ENCODE measurements around the gene DNAJB6. TPM values are rescaled to one million over a fixed set of nuclear protein-coding genes. Genes with fewer than 3 reads are reported as not detected.

The DNAJB6 gene
- total RNA-seq, 2 experiments from 2014 or later = 56.4 to 65.9 TPM

DNA sequence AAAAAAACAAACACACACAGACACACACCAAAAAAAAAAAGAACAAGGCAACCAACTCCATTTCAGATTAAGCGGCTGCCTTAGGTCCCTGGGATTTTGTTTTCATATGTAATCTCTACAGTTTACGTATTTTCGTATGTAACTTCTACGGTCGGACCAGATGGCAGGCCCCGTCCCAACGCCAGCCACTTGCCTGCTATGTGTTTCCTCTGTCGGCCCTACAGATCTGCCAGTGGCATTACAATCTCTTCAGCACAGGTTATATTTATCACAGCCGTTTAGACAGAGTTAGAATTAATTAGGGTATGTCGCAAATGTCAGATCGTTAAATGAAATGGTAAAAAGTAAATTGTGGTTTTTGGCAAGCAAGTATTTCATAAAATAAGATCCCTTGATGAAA, 99.3 kb downstream of the DNAJB6 start:
- intact Hi-C loops (cut with micrococcal nuclease; ENCODE audit: unreplicated experiment) = loop anchor here (10.0 kb wide), 1 partner anchor 249 kb away; no protein-coding TSS in a partner anchor
- H4K20me1 ChIP-seq (ENCODE audit: insufficient read depth, low read length) = no peaks in the 10 kb centered on the region
- H3K9me2 ChIP-seq (ENCODE audit: insufficient read depth, low read length) = no peaks in the 10 kb centered on the region
- no TSS peak for BruUV-seq (replicated peaks)
- peaks cover 4% of the 10 kb centered on the region for H3K4me1 ChIP-seq (ENCODE audit: insufficient read depth, low read length, poor library complexity, severe bottlenecking)
- no peak overlapping the region for H3K4me2 ChIP-seq (ENCODE audit: low read length)
- POLR2A ChIA-PET = no interaction called here
- no peak for DNase-seq (ENCODE audit: low spot score)
- H3K4me3 ChIP-seq (ENCODE audit: low read depth, low read length, poor library complexity, severe bottlenecking) = no peak overlapping the region
- no peak for TF ChIP-seq EZH2phosphoT487 (IDR thresholded peaks at IDR 0.05; ENCODE audit: borderline replicate concordance, low read depth, low read length)
- TF ChIP-seq, protein P1, sequence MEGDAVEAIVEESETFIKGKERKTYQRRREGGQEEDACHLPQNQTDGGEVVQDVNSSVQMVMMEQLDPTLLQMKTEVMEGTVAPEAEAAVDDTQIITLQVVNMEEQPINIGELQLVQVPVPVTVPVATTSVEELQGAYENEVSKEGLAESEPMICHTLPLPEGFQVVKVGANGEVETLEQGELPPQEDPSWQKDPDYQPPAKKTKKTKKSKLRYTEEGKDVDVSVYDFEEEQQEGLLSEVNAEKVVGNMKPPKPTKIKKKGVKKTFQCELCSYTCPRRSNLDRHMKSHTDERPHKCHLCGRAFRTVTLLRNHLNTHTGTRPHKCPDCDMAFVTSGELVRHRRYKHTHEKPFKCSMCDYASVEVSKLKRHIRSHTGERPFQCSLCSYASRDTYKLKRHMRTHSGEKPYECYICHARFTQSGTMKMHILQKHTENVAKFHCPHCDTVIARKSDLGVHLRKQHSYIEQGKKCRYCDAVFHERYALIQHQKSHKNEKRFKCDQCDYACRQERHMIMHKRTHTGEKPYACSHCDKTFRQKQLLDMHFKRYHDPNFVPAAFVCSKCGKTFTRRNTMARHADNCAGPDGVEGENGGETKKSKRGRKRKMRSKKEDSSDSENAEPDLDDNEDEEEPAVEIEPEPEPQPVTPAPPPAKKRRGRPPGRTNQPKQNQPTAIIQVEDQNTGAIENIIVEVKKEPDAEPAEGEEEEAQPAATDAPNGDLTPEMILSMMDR (conservative IDR thresholded peaks at IDR 0.05; ENCODE audit: low read length) = no peak
- H2AFZ ChIP-seq (ENCODE audit: low read length) = no peak overlapping the region
- no peaks in the 10 kb centered on the region for H3K79me2 ChIP-seq (ENCODE audit: insufficient read depth, low read depth, low read length)
- no peak overlapping the region for H3K27ac ChIP-seq (ENCODE audit: low read depth, low read length, poor library complexity, severe bottlenecking)
- CTCF ChIA-PET (ENCODE audit: unreplicated experiment) = no interaction called here
- no peaks in the 10 kb centered on the region for H3K36me3 ChIP-seq (ENCODE audit: insufficient read depth, low read length)
- no peaks in the 10 kb centered on the region for H3K9me3 ChIP-seq (ENCODE audit: low read length)

DNA sequence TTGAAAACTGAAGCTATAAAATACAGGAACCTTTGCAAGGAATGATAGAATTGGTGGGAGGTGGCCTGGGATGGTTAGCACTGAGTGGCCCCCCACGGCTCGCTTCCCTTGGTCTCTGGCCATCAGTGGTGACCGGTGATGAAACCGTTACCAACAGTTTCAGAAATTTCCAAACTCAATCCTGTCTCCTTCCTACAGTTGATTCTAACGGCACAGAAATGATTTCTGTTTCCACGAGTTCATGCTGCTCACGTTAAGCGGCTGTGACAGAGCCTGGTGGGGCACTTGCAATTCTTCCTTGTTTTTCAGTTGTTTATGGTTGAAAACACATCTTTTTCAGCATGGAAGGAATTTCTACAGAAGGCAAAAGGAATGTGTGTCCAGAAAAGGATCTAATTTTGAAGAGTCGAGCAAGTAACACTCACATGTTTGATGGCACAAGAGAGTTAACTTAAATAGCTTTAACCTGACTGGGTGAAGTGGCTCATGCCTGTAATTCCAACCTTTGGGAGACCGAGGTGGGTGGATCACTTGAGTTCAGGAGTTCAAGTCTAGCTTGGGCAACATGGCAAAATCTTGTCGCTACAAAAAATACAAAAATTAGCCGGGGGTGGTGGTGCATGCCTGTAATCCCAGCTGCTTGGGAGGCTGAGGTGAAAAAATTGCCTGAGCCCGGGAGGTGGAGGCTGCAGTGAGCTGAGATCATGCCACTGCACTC, 100.1 kb downstream of the DNAJB6 start:
- BruUV-seq (replicated peaks) = no TSS peak
- Histone ChIP-seq H2AFZ (ENCODE audit: low read length) (no peak overlapping the region), H3K4me2 (ENCODE audit: low read length) (no peak overlapping the region), H3K79me2 (ENCODE audit: insufficient read depth, low read depth, low read length) (no peaks in the 10 kb centered on the region), H3K4me1 (ENCODE audit: insufficient read depth, low read length, poor library complexity, severe bottlenecking) (peaks cover 4% of the 10 kb centered on the region), H3K36me3 (ENCODE audit: insufficient read depth, low read length) (no peaks in the 10 kb centered on the region), H3K4me3 (ENCODE audit: low read depth, low read length, poor library complexity, severe bottlenecking) (no peak overlapping the region), H3K9me3 (ENCODE audit: low read length) (no peaks in the 10 kb centered on the region), H3K9me2 (ENCODE audit: insufficient read depth, low read length) (no peaks in the 10 kb centered on the region), H3K27ac (ENCODE audit: low read depth, low read length, poor library complexity, severe bottlenecking) (no peak overlapping the region), H4K20me1 (ENCODE audit: insufficient read depth, low read length) (no peaks in the 10 kb centered on the region)
- no peak for DNase-seq (ENCODE audit: low spot score)
- TF ChIP-seq, protein P1 (conservative IDR thresholded peaks at IDR 0.05; ENCODE audit: low read length) = no peak
- no peak for TF ChIP-seq EZH2phosphoT487 (IDR thresholded peaks at IDR 0.05; ENCODE audit: borderline replicate concordance, low read depth, low read length)
- CTCF ChIA-PET (ENCODE audit: unreplicated experiment) = no interaction called here
- POLR2A ChIA-PET = no interaction called here
- intact Hi-C loops (cut with micrococcal nuclease; ENCODE audit: unreplicated experiment) = loop anchor here (10.0 kb wide), 1 partner anchor 248 kb away; no protein-coding TSS in a partner anchor

DNA sequence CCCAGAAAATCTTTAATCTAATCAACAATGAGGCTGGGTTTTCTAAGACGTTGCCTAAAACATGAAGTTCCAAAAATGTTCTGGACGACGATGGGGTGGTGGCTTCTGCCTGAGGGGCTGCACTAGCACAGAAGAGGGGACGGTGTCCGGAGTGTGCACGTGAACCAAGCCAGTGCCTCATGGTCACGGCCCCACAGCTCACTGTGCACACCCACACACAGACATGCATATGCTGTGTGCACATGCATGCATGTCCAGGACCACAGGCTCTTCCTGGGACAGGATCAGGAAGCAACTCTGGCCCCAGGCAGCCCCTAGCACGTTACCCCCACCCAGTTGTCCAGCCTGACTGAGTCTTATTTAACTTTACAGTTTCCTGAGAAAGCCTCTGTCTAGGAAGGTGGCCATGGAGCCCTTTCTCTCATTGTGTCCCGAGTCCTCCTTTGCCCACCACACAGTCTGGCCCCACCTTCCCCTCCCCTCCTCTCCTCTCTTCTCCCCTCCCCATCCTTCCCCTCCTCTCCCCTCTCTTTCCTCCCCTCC, 100.8 kb downstream of the DNAJB6 start:
- Histone ChIP-seq H4K20me1 (ENCODE audit: insufficient read depth, low read length) (no peaks in the 10 kb centered on the region), H3K36me3 (ENCODE audit: insufficient read depth, low read length) (no peaks in the 10 kb centered on the region), H3K4me2 (ENCODE audit: low read length) (no peak overlapping the region), H3K9me2 (ENCODE audit: insufficient read depth, low read length) (no peaks in the 10 kb centered on the region), H2AFZ (ENCODE audit: low read length) (no peak overlapping the region), H3K4me1 (ENCODE audit: insufficient read depth, low read length, poor library complexity, severe bottlenecking) (peaks cover 4% of the 10 kb centered on the region), H3K79me2 (ENCODE audit: insufficient read depth, low read depth, low read length) (no peaks in the 10 kb centered on the region), H3K27ac (ENCODE audit: low read depth, low read length, poor library complexity, severe bottlenecking) (no peak overlapping the region), H3K9me3 (ENCODE audit: low read length) (no peaks in the 10 kb centered on the region), H3K4me3 (ENCODE audit: low read depth, low read length, poor library complexity, severe bottlenecking) (no peak overlapping the region)
- no TSS peak for BruUV-seq (replicated peaks)
- CTCF ChIA-PET (ENCODE audit: unreplicated experiment) = no interaction called here
- TF ChIP-seq, protein P1 (conservative IDR thresholded peaks at IDR 0.05; ENCODE audit: low read length) = no peak
- TF ChIP-seq EZH2phosphoT487 (IDR thresholded peaks at IDR 0.05; ENCODE audit: borderline replicate concordance, low read depth, low read length) = no peak
- intact Hi-C loops (cut with micrococcal nuclease; ENCODE audit: unreplicated experiment) = loop anchor here (10.0 kb wide), 1 partner anchor 247 kb away; no protein-coding TSS in a partner anchor
- POLR2A ChIA-PET = no interaction called here
- DNase-seq (ENCODE audit: low spot score) = no peak
